ENCODE data around the gene ABTB1. TPM values are rescaled to one million over a fixed set of nuclear protein-coding genes. Genes with fewer than 3 reads are reported as not detected.

The ABTB1 gene
- total RNA-seq, 1 donor from 2014 or later, result 42.0 TPM

- Mint-ChIP-seq H3K27me3 (no peaks in the 10 kb centered on the region), H3K9me3 (no peaks in the 10 kb centered on the region), H3K4me1 (no peaks in the 10 kb centered on the region), H3K36me3 (ENCODE audit: low read depth) (no peaks in the 10 kb centered on the region), H3K4me3 (no peak overlapping the region), H3K27ac (no peak overlapping the region)
- TF ChIP-seq CTCF (IDR thresholded peaks at IDR 0.05), result no peak
- ChIA-PET POLR2A (no interaction called here), CTCF (no interaction called here)
- DNase-seq (no peak), ATAC-seq (ENCODE audit: low read depth) (no peak)
- intact Hi-C loops (cut with micrococcal nuclease), result no loop called here
Observed at GRCh38 chr3:127712461-127712860, 39.7 kb downstream of the ABTB1 start.

GRCh38 chr3:127712881-127713771 is 40.4 kb downstream of the ABTB1 start:
- ChIA-PET POLR2A (no interaction called here), CTCF (no interaction called here)
- Mint-ChIP-seq H3K27me3 (no peaks in the 10 kb centered on the region), H3K27ac (no peak overlapping the region), H3K4me1 (no peaks in the 10 kb centered on the region), H3K9me3 (no peaks in the 10 kb centered on the region), H3K4me3 (no peak overlapping the region), H3K36me3 (ENCODE audit: low read depth) (no peaks in the 10 kb centered on the region)
- intact Hi-C loops (cut with micrococcal nuclease), result no loop called here
- no peak for TF ChIP-seq CTCF (IDR thresholded peaks at IDR 0.05)
- no peak for DNase-seq
- ATAC-seq (ENCODE audit: low read depth), result no peak

GRCh38 chr3:127714125-127714571 is 41.4 kb downstream of the ABTB1 start:
- no peak overlapping the region for H3K27ac Mint-ChIP-seq
- intact Hi-C loops (cut with micrococcal nuclease), result no loop called here
- POLR2A ChIA-PET, result no interaction called here
- DNase-seq (no peak), ATAC-seq (ENCODE audit: low read depth) (no peak)
- CTCF ChIA-PET, result no interaction called here
- no peak overlapping the region for H3K4me3 Mint-ChIP-seq
- TF ChIP-seq CTCF (IDR thresholded peaks at IDR 0.05), result no peak
- no peaks in the 10 kb centered on the region for H3K9me3 Mint-ChIP-seq
- H3K27me3 Mint-ChIP-seq, result no peaks in the 10 kb centered on the region
- H3K36me3 Mint-ChIP-seq (ENCODE audit: low read depth), result no peaks in the 10 kb centered on the region
- no peaks in the 10 kb centered on the region for H3K4me1 Mint-ChIP-seq

GRCh38 chr3:127714866-127715265 is 42.1 kb downstream of the ABTB1 start:
- TF ChIP-seq CTCF (IDR thresholded peaks at IDR 0.05), result no peak
- ATAC-seq (ENCODE audit: low read depth), result no peak
- CTCF ChIA-PET, result no interaction called here
- no peaks in the 10 kb centered on the region for H3K4me1 Mint-ChIP-seq
- DNase-seq, result no peak
- H3K4me3 Mint-ChIP-seq, result no peak overlapping the region
- no peaks in the 10 kb centered on the region for H3K36me3 Mint-ChIP-seq (ENCODE audit: low read depth)
- H3K27ac Mint-ChIP-seq, result no peak overlapping the region
- POLR2A ChIA-PET, result no interaction called here
- intact Hi-C loops (cut with micrococcal nuclease), result no loop called here
- H3K9me3 Mint-ChIP-seq, result no peaks in the 10 kb centered on the region
- H3K27me3 Mint-ChIP-seq, result no peaks in the 10 kb centered on the region

GRCh38 chr3:127715532-127715931 is 42.8 kb downstream of the ABTB1 start:
- ATAC-seq (ENCODE audit: low read depth) (no peak), DNase-seq (no peak)
- Mint-ChIP-seq H3K4me1 (no peaks in the 10 kb centered on the region), H3K9me3 (no peaks in the 10 kb centered on the region), H3K36me3 (ENCODE audit: low read depth) (peaks cover under 1% of the 10 kb centered on the region), H3K4me3 (no peak overlapping the region), H3K27ac (no peak overlapping the region), H3K27me3 (no peaks in the 10 kb centered on the region)
- ChIA-PET CTCF (no interaction called here), POLR2A (no interaction called here)
- intact Hi-C loops (cut with micrococcal nuclease), result no loop called here
- TF ChIP-seq CTCF (IDR thresholded peaks at IDR 0.05), result no peak

Data from activated B cell treated with CpG ODN at 0.5 μM for 24 hours (primary cell).